GM18867 (cell line): ENCODE measurements around the gene PDF.

Experiments used
- ATAC-seq: cut with Tn5 transposase; IDR thresholded peaks from one replicate; pipeline ENCODE4 v1.9.1; 2021; ENCODE audit warnings: mild to moderate bottlenecking, moderate library complexity; ENCODE audit not compliant: unreplicated experiment

PDF gene

DNA sequence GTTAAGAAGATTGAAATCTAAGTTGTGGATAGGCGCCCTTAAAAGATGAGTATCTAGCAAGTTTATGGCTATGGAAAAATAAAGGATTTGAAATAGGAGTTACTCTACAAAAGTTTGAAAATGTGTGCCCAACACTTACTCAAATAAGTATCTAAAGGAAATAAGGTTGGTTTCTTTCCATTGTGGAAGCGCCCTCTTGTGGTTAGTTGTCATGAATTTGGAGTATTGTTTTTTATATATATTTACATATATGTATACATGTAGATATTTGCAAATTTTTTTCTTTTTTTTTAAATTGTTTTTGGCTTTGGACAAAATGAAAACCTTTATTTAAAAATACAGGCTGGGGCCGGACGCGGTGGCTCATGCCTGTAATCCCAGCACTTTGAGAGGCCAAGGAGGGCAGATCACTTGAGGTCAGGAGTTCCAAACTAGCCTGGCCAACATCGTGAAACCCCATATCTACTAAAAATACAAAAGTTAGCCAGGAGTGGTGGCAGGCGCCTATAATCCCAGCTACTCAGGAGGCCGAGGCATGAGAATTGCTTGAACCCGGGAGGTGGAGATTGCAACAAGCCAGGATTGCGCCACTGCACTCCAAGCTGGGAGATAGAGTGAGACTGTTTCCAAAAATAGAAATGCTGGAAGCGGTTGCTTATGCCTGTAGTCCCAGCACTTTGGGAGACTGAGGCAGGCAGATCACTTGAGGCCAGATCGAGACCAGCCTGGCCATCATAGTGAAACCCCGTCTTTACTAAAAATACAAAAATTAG is 43.3 kb downstream of the PDF start:
- no peak for ATAC-seq

DNA sequence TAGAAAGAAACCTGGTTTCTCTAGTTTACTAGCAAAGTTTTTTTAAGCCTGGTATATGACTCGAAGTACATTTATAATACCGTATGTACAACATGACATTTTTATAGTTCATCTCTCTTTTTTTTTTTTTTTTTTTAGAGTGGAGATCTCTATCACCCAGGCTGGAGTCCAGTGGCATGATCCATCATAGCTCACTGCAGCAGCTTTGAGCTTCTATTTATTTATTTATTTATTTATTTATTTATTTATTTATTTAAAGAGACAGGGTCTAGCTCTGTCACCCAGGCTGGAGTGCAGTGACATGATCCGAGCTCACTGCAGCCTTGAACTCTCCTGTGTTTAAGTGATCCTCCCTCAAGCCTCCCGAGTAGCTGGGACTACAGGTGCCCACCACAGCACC is 45.1 kb downstream of the PDF start:
- ATAC-seq: no peak

DNA sequence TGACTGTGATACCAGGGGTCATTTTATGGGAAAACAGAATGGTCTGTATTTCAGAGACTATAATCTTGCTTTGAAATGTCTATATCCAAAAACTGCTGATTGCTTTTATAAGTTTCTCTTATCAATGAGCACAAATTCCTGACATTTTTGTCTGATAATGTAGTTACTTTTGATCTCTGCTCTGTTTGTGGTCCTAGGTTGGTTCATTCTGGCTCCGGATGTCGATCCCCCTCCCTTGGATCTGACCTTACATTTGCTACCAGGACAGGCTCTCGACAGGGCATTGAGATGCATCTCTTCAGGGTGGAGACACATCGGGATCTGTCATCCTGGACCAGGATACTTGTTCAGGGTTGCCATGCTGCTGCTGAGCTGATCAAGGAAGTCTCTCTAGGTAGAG is 46.5 kb downstream of the PDF start:
- ATAC-seq: no peak

DNA sequence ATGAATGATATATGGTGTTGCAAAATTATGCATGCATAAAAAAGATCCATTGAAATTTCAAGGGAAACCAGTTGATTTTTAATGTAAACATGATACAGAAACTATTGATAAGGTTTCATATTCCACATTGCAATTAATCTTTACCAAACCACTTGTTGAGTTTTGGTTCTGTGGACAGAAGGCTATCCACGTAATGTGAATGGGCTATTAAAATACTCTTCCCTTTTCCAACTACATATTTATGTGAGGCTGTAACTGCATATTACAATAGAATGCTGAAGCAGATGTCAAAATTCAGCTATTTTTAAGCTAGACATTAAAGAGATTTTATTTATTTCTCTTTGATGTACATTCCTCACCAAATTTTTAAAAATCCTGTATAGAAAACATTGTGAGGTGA is 53.0 kb downstream of the PDF start:
- no peak for ATAC-seq
